IMR-90 (cell line): ENCODE results near the gene PLCB2.

ENCODE experiments used
- BHLHE40 ChIP-seq: fragments of 150-350 bp; IDR thresholded peaks from 2 replicates; pipeline ENCODE4 v1.6.1; 2016; ENCODE audit warnings: mild to moderate bottlenecking, low read depth, low read length
- CEBPB ChIP-seq: IDR thresholded peaks from 2 replicates; pipeline ENCODE4 v1.6.1; 2012; ENCODE audit warnings: low read depth, low read length, improper control_type of control experiment
- CTCF ChIP-seq: conservative IDR thresholded peaks from 2 replicates; pipeline ENCODE4 v1.5.1; 2012; ENCODE audit warnings: mild to moderate bottlenecking, low read depth, low read length, improper control_type of control experiment
- MAFK ChIP-seq: IDR thresholded peaks from 2 replicates; pipeline ENCODE4 v1.6.1; 2012; ENCODE audit warnings: low read depth, low read length, improper control_type of control experiment
- MAZ ChIP-seq: IDR thresholded peaks from 2 replicates; pipeline ENCODE4 v1.6.1; 2012; ENCODE audit warnings: low read depth, mild to moderate bottlenecking, low read length, improper control_type of control experiment, moderate library complexity, borderline replicate concordance
- POLR2A ChIP-seq: IDR thresholded peaks from 2 replicates; pipeline ENCODE4 v1.6.1; 2012; ENCODE audit warnings: mild to moderate bottlenecking, low read depth, low read length
- RAD21 ChIP-seq: IDR thresholded peaks from 2 replicates; pipeline ENCODE4 v1.6.1; 2012; ENCODE audit warnings: low read length, improper control_type of control experiment
- RFX5 ChIP-seq: IDR thresholded peaks from 2 replicates; pipeline ENCODE4 v1.8.0; 2012; ENCODE audit warnings: low read depth, mild to moderate bottlenecking, low read length, moderate library complexity
- SMC3 ChIP-seq: fragments of 150-350 bp; IDR thresholded peaks from 2 replicates; pipeline ENCODE4 v1.6.1; 2016; ENCODE audit warnings: low read depth, mild to moderate bottlenecking, antibody characterized with exemption, low read length, moderate library complexity
- TF ChIP-seq, protein P1 (sequence below): fragments of 150-350 bp; IDR thresholded peaks from 2 replicates; pipeline ENCODE4 v1.6.1; 2016; ENCODE audit warnings: low read depth, mild to moderate bottlenecking, low read length, moderate library complexity, borderline replicate concordance
- TF ChIP-seq, protein P2 (sequence below): fragments of 150-350 bp; IDR thresholded peaks from 2 replicates; pipeline ENCODE4 v1.6.1; 2017; ENCODE audit warnings: mild to moderate bottlenecking, antibody characterized with exemption, low read length, low read depth

- no peak for TF ChIP-seq CTCF
- TF ChIP-seq POLR2A = no peak
- TF ChIP-seq RFX5 = no peak
- TF ChIP-seq, protein P1, sequence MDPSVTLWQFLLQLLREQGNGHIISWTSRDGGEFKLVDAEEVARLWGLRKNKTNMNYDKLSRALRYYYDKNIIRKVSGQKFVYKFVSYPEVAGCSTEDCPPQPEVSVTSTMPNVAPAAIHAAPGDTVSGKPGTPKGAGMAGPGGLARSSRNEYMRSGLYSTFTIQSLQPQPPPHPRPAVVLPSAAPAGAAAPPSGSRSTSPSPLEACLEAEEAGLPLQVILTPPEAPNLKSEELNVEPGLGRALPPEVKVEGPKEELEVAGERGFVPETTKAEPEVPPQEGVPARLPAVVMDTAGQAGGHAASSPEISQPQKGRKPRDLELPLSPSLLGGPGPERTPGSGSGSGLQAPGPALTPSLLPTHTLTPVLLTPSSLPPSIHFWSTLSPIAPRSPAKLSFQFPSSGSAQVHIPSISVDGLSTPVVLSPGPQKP = no peak
- no peak for TF ChIP-seq RAD21
- TF ChIP-seq MAZ = no peak
- TF ChIP-seq MAFK = no peak
- no peak for TF ChIP-seq CEBPB
- TF ChIP-seq SMC3 = no peak
- TF ChIP-seq, protein P2, sequence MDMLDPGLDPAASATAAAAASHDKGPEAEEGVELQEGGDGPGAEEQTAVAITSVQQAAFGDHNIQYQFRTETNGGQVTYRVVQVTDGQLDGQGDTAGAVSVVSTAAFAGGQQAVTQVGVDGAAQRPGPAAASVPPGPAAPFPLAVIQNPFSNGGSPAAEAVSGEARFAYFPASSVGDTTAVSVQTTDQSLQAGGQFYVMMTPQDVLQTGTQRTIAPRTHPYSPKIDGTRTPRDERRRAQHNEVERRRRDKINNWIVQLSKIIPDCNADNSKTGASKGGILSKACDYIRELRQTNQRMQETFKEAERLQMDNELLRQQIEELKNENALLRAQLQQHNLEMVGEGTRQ = no peak
- no peak for TF ChIP-seq BHLHE40
Observed at GRCh38 chr15:40256638-40257235, 51.0 kb downstream of the PLCB2 start.
